ENCODE data around the gene EHMT1.

The EHMT1 gene

GRCh38 chr9:137696136-137696925 lies 77.5 kb downstream of the EHMT1 start:
- DNase-seq = no peak

DNA sequence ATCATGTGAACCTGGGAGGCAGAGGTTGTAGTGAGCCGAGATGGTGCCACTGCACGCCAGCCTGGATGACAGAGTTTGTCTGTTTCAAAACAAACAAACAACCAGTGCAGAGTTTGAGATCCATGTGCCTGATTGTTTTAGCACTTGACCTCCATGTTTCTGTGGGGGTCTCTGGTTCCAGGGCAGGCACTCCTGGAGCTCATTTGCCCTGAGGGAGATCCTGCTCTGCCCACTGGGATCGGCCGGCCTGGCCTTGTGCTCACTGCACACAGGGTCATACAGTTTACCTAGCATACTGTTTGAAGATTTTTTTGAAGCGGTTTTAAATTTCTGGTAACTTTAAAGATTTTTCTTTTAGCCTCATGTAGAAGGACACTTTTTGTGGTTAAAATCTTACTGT lies 78.4 kb downstream of the EHMT1 start:
- no peak for DNase-seq

GRCh38 chr9:137697832-137698231 lies 79.0 kb downstream of the EHMT1 start:
- DNase-seq = no peak

DNA sequence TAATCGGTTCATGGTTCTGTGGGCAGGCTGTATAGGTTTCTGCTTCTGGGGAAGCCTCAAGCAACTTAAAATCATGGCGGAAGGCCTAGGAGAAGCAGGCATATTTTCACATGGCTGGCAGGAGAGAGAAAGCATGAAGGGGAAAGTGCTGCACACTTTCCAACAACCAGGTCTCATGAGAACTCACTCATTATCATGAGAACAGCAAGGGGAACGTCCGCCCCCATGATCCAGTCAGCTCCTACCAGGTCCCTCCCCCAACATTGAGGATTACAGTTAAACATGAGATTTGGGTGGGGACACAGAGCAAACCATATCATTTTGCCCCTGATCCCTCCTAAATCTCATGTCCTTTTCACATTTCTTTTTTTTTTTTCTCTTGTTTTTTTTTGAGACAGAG lies 82.1 kb downstream of the EHMT1 start:
- no peak for DNase-seq

- DNase-seq = no peak
Measured at GRCh38 chr9:137702615-137703379, 84.0 kb downstream of the EHMT1 start.

DNA sequence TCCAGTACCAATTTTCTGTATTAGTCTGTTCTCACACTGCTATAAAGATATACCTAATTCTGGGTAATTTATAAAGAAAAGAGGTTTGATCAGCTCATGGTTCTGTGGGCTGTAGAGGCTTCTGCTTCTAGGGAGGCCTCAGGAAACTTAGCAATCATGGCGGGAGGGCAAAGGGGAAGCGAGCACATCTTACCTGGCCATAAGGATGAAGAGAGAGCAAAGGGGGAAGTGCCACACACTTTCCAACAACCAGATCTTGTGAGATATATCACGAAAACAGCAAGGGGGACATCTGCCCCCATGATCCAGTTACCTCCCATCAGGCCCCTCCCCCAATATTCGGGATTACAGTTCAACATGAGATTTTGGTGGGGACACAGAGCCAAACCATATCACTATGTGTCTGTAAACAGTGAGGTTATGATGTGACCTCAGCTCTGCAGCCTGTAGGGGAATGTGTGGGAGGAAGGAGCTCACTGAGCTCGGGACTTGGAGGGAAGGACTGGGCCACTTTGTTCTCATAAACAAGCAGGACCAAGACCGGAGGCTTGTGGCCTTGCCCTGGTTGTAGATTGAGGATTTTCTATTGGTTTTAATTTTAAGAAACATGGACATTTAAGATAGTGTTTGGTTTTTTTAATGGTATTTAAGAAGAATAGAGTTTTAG lies 85.2 kb downstream of the EHMT1 start:
- DNase-seq = no peak

DNA sequence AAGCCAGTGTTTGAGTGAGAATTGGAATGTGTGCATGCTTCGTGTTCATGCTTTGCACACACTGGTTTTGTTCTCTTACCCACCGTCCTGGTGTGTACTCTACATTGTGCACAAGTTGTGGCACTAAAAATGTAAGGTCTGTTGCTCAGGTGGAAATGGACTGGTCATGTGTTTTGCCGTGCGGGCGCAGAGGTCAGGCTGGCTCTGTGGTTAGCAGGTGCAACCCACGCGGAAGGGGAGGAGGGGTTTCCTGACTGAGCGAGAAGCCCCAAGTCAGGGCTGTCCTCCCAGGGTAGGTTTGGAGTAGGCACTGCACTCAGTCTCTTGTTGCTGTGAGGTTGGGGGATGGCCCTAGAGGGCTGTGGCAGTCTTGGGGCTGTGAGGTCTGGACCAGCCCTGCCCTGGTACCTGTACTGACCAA lies 86.6 kb downstream of the EHMT1 start:
- DNase-seq = peak; percentile 36

GRCh38 chr9:137705906-137706305 lies 87.1 kb downstream of the EHMT1 start:
- DNase-seq = no peak

- no peak for DNase-seq
Measured at GRCh38 chr9:137707361-137707760, 88.6 kb downstream of the EHMT1 start.

DNA sequence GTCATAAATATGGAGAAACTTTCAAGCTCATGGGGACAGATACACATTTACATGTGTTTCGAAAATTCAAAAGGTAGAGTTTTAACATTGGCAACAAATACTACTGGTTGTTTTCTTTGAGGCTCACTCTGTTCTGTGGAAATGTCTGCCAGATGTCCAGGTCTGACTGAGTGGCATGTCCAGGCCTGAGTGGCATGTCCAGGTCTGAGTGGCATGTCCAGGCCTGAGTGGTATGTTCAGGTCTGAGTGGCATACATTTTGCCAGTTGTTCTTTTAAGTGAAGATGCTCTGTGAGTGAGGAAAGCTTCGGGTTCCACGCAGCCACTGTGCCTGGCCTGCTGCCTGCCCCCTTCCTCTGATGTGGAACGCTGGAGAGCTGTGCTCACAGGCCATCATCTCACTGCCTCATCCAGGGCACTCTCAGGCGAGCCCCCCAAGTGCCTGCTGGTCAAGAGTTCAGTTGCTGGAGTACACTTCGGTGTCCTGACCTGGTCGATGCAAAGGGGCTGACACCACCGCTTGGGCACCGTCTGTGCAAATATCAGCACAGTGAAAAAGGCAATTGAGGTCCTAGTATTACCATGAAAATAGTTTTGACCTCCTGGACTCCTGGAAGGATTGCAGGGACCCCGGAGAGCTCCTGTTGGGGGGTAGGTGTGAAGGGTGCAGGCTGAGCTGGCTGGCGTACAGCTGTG lies 89.9 kb downstream of the EHMT1 start:
- no peak for DNase-seq

GRCh38 chr9:137709411-137710101 lies 90.8 kb downstream of the EHMT1 start:
- DNase-seq = no peak

- DNase-seq = no peak
Measured at GRCh38 chr9:137710704-137711103, 91.9 kb downstream of the EHMT1 start.

GRCh38 chr9:137711678-137712105 lies 92.9 kb downstream of the EHMT1 start:
- no peak for DNase-seq

- DNase-seq = no peak
Measured at GRCh38 chr9:137715321-137715720, 96.5 kb downstream of the EHMT1 start.

DNA sequence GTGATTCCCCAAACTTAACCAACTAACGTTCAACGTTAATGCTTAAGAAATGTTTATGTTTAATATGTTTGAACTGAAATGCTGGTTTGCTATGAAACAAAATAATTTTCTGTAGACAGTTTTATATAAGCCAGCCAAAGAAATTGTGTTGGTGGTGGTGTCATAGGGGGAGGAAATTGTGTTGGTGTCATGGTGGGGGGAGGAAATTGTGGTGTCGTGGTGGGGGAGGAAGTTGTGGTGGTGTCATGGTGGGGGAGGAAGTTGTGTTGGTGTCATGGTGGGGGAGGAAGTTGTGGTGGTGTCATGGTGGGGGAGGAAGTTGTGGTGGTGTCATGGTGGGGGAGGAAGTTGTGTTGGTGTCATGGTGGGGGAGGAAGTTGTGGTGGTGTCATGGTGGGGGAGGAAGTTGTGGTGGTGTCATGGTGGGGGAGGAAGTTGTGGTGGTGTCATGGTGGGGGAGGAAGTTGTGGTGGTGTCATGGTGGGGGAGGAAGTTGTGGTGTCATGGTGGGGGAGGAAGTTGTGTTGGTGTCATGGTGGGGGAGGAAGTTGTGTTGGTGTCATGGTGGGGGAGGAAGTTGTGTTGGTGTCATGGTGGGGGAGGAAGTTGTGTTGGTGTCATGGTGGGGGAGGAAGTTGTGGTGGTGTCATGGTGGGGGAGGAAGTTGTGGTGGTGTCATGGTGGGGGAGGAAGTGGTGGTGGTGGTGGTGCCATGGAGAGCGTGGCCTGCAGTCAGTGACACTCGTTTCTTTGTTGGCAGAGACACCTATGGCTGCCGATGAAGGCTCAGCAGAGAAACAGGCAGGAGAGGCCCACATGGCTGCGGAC lies 97.3 kb downstream of the EHMT1 start:
- DNase-seq = peak; percentile 13

DNA sequence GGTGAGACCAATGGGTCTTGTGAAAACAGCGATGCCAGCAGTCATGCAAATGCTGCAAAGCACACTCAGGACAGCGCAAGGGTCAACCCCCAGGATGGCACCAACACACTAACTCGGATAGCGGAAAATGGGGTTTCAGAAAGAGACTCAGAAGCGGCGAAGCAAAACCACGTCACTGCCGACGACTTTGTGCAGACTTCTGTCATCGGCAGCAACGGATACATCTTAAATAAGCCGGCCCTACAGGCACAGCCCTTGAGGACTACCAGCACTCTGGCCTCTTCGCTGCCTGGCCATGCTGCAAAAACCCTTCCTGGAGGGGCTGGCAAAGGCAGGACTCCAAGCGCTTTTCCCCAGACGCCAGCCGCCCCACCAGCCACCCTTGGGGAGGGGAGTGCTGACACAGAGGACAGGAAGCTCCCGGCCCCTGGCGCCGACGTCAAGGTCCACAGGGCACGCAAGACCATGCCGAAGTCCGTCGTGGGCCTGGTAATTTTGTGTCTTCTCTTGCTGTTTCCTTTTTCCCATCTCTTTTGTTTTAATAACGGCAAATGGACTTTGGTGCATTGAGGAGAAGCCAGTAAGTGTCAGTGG lies 98.0 kb downstream of the EHMT1 start:
- no peak for DNase-seq

DNA sequence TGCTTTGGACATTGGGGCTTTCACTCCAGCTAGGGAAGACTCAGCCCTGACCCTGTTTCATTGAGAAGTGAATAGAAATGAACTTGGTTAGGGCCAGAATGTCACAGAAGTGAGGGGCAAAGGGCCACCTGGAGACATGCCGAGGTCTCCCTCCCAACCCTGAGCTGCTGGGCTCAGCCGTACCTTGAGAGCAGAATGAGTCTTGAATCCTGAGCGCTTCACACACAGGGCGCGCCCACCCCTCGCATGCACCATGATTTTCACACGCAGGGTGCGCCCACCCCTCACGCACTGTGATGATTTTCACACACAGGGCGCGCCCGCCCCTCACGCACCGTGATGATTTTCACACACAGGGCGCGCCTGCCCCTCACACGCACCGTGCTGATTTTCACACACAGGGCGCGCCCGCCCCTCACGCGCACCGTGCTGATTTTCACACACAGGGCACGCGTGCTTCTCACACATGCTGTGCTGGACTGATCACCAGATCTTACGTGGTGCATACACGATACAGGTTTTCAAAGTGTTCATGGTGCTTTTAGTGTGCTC lies 99.0 kb downstream of the EHMT1 start:
- DNase-seq = no peak

- DNase-seq = no peak
Measured at GRCh38 chr9:137719194-137719593, 100.4 kb downstream of the EHMT1 start.

DNA sequence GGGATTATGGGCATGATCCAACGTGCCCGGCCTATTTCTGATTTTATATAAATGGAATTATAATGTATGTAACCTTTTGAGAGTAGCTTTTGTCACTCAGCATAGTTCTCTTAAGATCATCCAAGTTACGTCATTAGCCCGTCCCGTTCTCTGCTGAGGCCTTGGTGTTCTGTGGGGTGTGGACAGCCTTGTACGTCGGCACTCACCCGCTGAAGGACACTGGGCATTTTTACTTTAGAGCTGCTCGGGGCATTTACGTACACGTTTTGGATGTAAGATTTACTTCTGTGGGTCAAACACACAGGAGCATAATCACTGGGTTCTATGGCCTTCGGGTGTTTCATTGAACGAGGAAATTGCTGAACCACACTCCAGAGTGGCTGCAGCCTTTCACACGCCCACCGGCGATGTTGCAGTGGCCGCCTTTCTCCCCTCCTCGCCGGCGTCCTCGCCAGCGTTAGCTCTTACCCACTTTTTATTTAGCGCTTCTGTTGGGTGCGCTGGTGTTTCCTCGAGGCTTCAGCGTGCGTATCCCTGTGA lies 101.8 kb downstream of the EHMT1 start:
- DNase-seq = no peak

- DNase-seq = peak; percentile 33
Measured at GRCh38 chr9:137721479-137721878, 102.7 kb downstream of the EHMT1 start.
